Upper lobe of left lung (tissue), 6 donors: ENCODE data around the gene NCMAP. TPM values are rescaled to one million over a fixed set of nuclear protein-coding genes. Genes with fewer than 3 reads are reported as not detected.
"Not testable (repeated sequence)": the region's sequence is repeated elsewhere in the genome, so short reads cannot be mapped to it uniquely, and the experiment has no call there.

Experiments
- ATAC-seq, 2 donors: fragments of 200-7000 bp; cut with Tn5 transposase; one replicate each; pipeline ENCODE4 v1.9.1; 2022; ENCODE audit warnings: mild to moderate bottlenecking in 2 of 2, moderate library complexity in 2 of 2; ENCODE audit not compliant: low FRiP score in 2 of 2
- DNase-seq, 2 donors: peaks; one replicate each; pipeline ENCODE4 v3.0.0-alpha.2; 2019 to 2020
- H3K27ac ChIP-seq, 4 donors: fragments of 200-600 bp; sonication (generic); one replicate each; pipeline ENCODE4 v1.5.1; 2016 to 2019
- H3K27me3 ChIP-seq, 4 donors: fragments of 200-600 bp; sonication (generic); one replicate each; pipeline ENCODE4 v1.5.1; 2017 to 2019
- H3K36me3 ChIP-seq, 4 donors: fragments of 200-600 bp; sonication (generic); one replicate each; pipeline ENCODE4 v1.5.1; 2016 to 2019
- H3K4me1 ChIP-seq, 4 donors: fragments of 200-600 bp; sonication (generic); one replicate each; pipeline ENCODE4 v1.5.1; 2018 to 2019
- H3K4me3 ChIP-seq, 4 donors: fragments of 200-600 bp; sonication (generic); one replicate each; pipeline ENCODE4 v1.5.1; 2017 to 2019; ENCODE audit warnings: mild to moderate bottlenecking in 2 of 4, moderate library complexity in 1 of 4
- H3K9me3 ChIP-seq, 4 donors: fragments of 200-600 bp; sonication (generic); one replicate each; pipeline ENCODE4 v1.5.1; 2018 to 2019
- EP300 ChIP-seq, 4 donors: sonication (generic); formaldehyde crosslinking; IDR thresholded peaks; one replicate each; pipeline ENCODE4 v1.5.1; 2017; ENCODE audit warnings: antibody characterized with exemption in 4 of 4, control low read depth in 2 of 4
- POLR2A ChIP-seq, 4 donors: fragments of 450-650 bp; IDR thresholded peaks; one replicate each; pipeline ENCODE4 v1.5.1; 2016 to 2017; ENCODE audit warnings: antibody characterized with exemption in 4 of 4, mild to moderate bottlenecking in 2 of 4
- POLR2AphosphoS5 ChIP-seq, 2 donors: sonication (generic); formaldehyde crosslinking; IDR thresholded peaks; one replicate each; pipeline ENCODE4 v1.5.1; 2017; ENCODE audit warnings: antibody characterized with exemption in 2 of 2
- WGBS, 2 donors: methylation state at CpG; one replicate each; pipeline ENCODE4 v1.1.5; 2017 to 2018; 5-methylcytosine and 5-hydroxymethylcytosine counted together
- total RNA-seq, 6 donors: library from RNA; depleted of rRNA in 4 of 6; stranded (reverse); fragments of >200 nt in 4 of 6; gene quantifications; one replicate each; pipeline versions ENCODE4 v1.1.0 to v1.2.1, GENCODE V29; 2016 to 2021
- TF ChIP-seq, protein P1 (sequence below), 6 experiments: fragments of 450-650 bp in 4 of 6; fragments of 200-600 bp in 2 of 6; sonication (generic) in 2 of 6; IDR thresholded peaks; one replicate each; pipeline ENCODE4 v1.5.1; 2016 to 2019; ENCODE audit warnings: antibody characterized with exemption in 6 of 6
- donor health status: DM: no; HTN: no; CAD: no; lungs with moderate emphysema.
- donor health status: DM: no; HTN: yes; CAD: no; lungs with severe emphysema.

NCMAP gene
- total RNA-seq, 6 donors from 2014 or later, result 3.3 to 12.8 (median 7.3) TPM

DNA sequence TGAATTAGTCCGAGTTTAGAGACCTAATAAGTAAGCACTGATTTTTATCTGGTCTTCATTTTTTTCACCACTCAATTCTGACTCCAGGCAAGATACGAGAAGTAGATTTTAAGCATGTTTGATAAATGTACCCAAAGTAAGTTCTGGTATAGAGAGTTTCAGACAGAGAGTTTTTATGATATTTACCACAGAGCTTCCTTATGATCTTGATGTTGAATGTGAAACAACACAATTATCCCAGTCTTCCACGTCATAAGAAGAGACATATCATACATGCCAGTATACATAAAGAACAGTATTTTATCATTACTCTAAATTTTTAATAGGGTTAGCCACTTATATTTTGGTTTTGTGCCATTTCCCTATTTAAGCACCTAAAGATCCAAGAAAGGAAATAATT is 7.8 kb upstream of the NCMAP start:
- TF ChIP-seq, protein P1, sequence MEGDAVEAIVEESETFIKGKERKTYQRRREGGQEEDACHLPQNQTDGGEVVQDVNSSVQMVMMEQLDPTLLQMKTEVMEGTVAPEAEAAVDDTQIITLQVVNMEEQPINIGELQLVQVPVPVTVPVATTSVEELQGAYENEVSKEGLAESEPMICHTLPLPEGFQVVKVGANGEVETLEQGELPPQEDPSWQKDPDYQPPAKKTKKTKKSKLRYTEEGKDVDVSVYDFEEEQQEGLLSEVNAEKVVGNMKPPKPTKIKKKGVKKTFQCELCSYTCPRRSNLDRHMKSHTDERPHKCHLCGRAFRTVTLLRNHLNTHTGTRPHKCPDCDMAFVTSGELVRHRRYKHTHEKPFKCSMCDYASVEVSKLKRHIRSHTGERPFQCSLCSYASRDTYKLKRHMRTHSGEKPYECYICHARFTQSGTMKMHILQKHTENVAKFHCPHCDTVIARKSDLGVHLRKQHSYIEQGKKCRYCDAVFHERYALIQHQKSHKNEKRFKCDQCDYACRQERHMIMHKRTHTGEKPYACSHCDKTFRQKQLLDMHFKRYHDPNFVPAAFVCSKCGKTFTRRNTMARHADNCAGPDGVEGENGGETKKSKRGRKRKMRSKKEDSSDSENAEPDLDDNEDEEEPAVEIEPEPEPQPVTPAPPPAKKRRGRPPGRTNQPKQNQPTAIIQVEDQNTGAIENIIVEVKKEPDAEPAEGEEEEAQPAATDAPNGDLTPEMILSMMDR (IDR thresholded peaks at IDR 0.05), result no peak
- no peak for TF ChIP-seq EP300 (IDR thresholded peaks at IDR 0.05)
- no peak for TF ChIP-seq POLR2AphosphoS5 (IDR thresholded peaks at IDR 0.05)
- no peak for TF ChIP-seq POLR2A (IDR thresholded peaks at IDR 0.05)
- Histone ChIP-seq H3K9me3 (no peaks in the 10 kb centered on the region), H3K4me3 (no peak overlapping the region), H3K4me1 (no peaks in the 10 kb centered on the region), H3K36me3 (no peaks in the 10 kb centered on the region), H3K27me3 (no peaks in the 10 kb centered on the region), H3K27ac (no peak overlapping the region)
- ATAC-seq, result no peak
- 82 to 85% methylated on average over 3 of the region's 3 CpGs for WGBS, 2 donors
- DNase-seq, result no peak

GRCh38 chr1:24549210-24549609 is 6.7 kb upstream of the NCMAP start:
- not testable (repeated sequence) for H3K4me3 ChIP-seq, DNase-seq, H3K27ac ChIP-seq

DNA sequence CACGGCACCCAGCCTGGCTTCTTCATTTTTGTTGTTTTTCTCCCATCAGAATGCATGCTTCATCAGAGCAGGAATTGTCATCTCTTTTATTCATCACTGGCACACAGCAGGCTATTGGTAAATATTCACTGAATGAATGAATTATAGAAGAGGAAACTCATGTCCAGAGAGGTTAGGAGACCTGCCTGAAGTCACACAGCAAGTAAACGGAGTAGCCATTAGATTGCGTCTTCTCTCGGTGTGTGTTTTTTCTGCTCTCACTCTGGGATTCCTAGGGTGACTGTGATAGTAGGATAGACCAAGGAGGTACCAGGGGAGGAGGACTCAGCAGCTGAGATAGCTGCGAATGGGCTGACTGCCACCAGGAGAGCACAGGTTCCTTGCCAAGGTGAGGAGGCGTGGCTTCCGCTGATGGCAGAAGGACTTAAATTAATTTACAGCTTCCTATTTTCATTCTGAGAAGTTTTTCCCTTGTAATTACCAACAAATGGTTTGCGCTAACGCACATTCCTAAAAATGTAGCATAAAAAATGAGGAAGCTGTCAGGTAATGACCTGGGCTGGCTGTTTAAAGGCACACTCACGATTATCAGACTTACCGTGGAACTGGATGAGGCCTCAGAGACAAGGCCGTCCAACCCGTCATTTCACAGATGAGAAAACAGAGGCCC is 4.5 kb upstream of the NCMAP start:
- TF ChIP-seq POLR2AphosphoS5 (IDR thresholded peaks at IDR 0.05), result no peak
- TF ChIP-seq EP300 (IDR thresholded peaks at IDR 0.05), result no peak
- TF ChIP-seq POLR2A (IDR thresholded peaks at IDR 0.05), result no peak
- TF ChIP-seq, protein P1 (IDR thresholded peaks at IDR 0.05), result no peak
- Histone ChIP-seq H3K27ac (no peak overlapping the region), H3K4me3 (no peak overlapping the region), H3K27me3 (peaks cover 0 to 12% (median 6%) of the 10 kb centered on the region in 4 donors), H3K36me3 (no peaks in the 10 kb centered on the region), H3K4me1 (peaks cover 8 to 13% (median 9%) of the 10 kb centered on the region in 4 donors), H3K9me3 (no peaks in the 10 kb centered on the region)
- 72 to 80% methylated on average over 13 of the region's 13 CpGs for WGBS, 2 donors
- DNase-seq, result no peak
- no peak for ATAC-seq

More at GRCh38 chr1:24549210-24549609, 6.7 kb upstream of the NCMAP start:
- WGBS, 2 donors, result 65 to 67% methylated on average over 5 of the region's 5 CpGs
- H3K9me3 ChIP-seq, ATAC-seq, H3K36me3 ChIP-seq, H3K4me1 ChIP-seq, H3K27me3 ChIP-seq: not testable (repeated sequence)

GRCh38 chr1:24551960-24552571 is 3.8 kb upstream of the NCMAP start:
- Histone ChIP-seq H3K9me3 (no peaks in the 10 kb centered on the region), H3K27ac (no peak overlapping the region), H3K4me1 (peaks cover 8 to 13% (median 11%) of the 10 kb centered on the region in 4 donors), H3K4me3 (no peak overlapping the region), H3K36me3 (no peaks in the 10 kb centered on the region), H3K27me3 (peaks cover 0 to 13% (median 6%) of the 10 kb centered on the region in 4 donors)
- ATAC-seq (no peak), DNase-seq (no peak)
- WGBS, 2 donors, result 77 to 80% methylated on average over 10 of the region's 10 CpGs
- TF ChIP-seq POLR2AphosphoS5 (IDR thresholded peaks at IDR 0.05) (no peak), POLR2A (IDR thresholded peaks at IDR 0.05) (no peak), EP300 (IDR thresholded peaks at IDR 0.05) (no peak)
- TF ChIP-seq, protein P1 (IDR thresholded peaks at IDR 0.05), result no peak

DNA sequence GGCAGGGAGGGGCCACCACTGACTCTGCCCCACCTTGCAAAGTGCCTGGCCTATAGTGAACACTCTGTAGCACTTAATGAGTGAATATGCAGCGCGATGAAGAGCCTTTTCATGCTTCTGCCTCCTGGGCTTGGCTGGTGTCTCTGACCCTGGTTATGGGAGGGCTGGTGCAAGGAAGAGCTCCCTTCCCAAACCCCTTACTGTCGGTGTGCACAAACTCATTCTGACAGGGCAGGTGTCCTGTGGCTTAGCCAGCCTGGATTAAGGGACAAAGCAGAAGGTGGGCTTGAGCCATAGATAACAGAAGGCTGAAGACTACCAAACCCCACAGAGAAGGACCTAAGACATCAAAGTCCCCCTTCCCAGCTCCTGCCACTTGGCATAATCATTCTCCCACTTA is 2.0 kb upstream of the NCMAP start:
- peaks cover 0 to 13% (median 6%) of the 10 kb centered on the region in 4 donors for H3K27me3 ChIP-seq
- DNase-seq, result no peak

More for the DNA sequence above, 2.0 kb upstream of the NCMAP start:
- Histone ChIP-seq H3K27ac (no peak overlapping the region), H3K36me3 (no peaks in the 10 kb centered on the region), H3K4me3 (no peak overlapping the region), H3K4me1 (peaks cover 8 to 24% (median 16%) of the 10 kb centered on the region in 4 donors), H3K9me3 (no peaks in the 10 kb centered on the region)
- ATAC-seq, result no peak
- 87 to 96% methylated on average over 3 of the region's 3 CpGs for WGBS, 2 donors
- TF ChIP-seq POLR2AphosphoS5 (IDR thresholded peaks at IDR 0.05) (no peak), EP300 (IDR thresholded peaks at IDR 0.05) (no peak), POLR2A (IDR thresholded peaks at IDR 0.05) (no peak)
- TF ChIP-seq, protein P1 (IDR thresholded peaks at IDR 0.05), result no peak
